ENCODE measurements around the gene RFXANK. TPM values are rescaled to one million over a fixed set of nuclear protein-coding genes. Genes with fewer than 3 reads are reported as not detected.

The RFXANK gene
- total and polyA plus RNA-seq, 9 of the 15 experiments (the other 6 are each of a cell fraction or from before 2014, with no cell fraction given): 68.6 to 181 (median 150) TPM

DNA sequence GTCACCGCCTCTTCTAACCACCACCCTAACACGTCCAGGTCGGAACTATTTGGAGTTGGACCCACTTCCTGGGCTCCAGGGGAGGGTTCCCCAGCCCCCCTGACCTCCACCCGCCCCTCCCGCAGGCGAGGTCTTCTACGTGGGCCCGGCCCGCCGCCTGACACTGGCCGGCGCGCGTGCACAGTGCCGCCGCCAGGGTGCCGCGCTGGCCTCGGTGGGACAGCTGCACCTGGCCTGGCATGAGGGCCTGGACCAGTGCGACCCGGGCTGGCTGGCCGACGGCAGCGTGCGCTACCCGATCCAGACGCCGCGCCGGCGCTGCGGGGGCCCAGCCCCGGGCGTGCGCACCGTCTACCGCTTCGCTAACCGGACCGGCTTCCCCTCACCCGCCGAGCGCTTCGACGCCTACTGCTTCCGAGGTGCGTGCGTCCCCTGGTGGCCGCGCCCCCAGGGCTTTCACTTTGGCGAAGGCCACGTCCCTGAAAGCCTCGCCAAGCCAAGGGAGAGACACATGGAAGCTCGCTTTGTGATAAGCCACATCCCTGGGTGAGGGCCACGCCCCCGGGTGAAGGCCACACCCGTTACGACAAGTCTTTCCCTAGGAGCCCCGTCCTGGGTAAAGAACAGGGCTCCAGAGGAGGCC, 32.9 kb downstream of the RFXANK start (continued):
- TF ChIP-seq ZNF3 (CRISPR knock-in tag; IDR thresholded peaks at IDR 0.05): no peak
- no peak for TF ChIP-seq ZFPM2 (CRISPR knock-in tag; IDR thresholded peaks at IDR 0.05)
- TF ChIP-seq E2F3 (CRISPR knock-in tag; IDR thresholded peaks at IDR 0.05): no peak
- TF ChIP-seq JUND (IDR thresholded peaks at IDR 0.05; ENCODE audit: borderline replicate concordance, low read depth, low read length): peak; percentile 63; the same call in 1 of the 2 replicates
- no peak; the same call in 2 of the 3 replicates for TF ChIP-seq JUND (tag; IDR thresholded peaks at IDR 0.05; ENCODE audit: borderline replicate concordance, low read depth, low read length)
- TF ChIP-seq, protein P1, sequence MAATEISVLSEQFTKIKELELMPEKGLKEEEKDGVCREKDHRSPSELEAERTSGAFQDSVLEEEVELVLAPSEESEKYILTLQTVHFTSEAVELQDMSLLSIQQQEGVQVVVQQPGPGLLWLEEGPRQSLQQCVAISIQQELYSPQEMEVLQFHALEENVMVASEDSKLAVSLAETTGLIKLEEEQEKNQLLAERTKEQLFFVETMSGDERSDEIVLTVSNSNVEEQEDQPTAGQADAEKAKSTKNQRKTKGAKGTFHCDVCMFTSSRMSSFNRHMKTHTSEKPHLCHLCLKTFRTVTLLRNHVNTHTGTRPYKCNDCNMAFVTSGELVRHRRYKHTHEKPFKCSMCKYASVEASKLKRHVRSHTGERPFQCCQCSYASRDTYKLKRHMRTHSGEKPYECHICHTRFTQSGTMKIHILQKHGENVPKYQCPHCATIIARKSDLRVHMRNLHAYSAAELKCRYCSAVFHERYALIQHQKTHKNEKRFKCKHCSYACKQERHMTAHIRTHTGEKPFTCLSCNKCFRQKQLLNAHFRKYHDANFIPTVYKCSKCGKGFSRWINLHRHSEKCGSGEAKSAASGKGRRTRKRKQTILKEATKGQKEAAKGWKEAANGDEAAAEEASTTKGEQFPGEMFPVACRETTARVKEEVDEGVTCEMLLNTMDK (IDR thresholded peaks at IDR 0.05; ENCODE audit: borderline replicate concordance, insufficient read depth, low read depth, low read length, poor library complexity, severe bottlenecking): peak; percentile 95
- TF ChIP-seq ZC3H11A (IDR thresholded peaks at IDR 0.05; ENCODE audit: low read depth, low read length): no peak
- TF ChIP-seq, protein P2, sequence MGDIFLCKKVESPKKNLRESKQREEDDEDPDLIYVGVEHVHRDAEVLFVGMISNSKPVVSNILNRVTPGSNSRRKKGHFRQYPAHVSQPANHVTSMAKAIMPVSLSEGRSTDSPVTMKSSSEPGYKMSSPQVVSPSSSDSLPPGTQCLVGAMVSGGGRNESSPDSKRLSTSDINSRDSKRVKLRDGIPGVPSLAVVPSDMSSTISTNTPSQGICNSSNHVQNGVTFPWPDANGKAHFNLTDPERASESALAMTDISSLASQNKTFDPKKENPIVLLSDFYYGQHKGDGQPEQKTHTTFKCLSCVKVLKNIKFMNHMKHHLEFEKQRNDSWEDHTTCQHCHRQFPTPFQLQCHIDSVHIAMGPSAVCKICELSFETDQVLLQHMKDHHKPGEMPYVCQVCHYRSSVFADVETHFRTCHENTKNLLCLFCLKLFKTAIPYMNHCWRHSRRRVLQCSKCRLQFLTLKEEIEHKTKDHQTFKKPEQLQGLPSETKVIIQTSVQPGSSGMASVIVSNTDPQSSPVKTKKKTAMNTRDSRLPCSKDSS (IDR thresholded peaks at IDR 0.05; ENCODE audit: low read depth, partially characterized antibody): no peak
- TF ChIP-seq ZBTB7A (IDR thresholded peaks at IDR 0.05; ENCODE audit: borderline replicate concordance, control insufficient read depth, low read depth, low read length): peak; percentile 42; the same call in 1 of the 2 replicates
- no peak for TF ChIP-seq HMG20A (CRISPR knock-in tag; conservative IDR thresholded peaks at IDR 0.05)
- TF ChIP-seq, protein P3, sequence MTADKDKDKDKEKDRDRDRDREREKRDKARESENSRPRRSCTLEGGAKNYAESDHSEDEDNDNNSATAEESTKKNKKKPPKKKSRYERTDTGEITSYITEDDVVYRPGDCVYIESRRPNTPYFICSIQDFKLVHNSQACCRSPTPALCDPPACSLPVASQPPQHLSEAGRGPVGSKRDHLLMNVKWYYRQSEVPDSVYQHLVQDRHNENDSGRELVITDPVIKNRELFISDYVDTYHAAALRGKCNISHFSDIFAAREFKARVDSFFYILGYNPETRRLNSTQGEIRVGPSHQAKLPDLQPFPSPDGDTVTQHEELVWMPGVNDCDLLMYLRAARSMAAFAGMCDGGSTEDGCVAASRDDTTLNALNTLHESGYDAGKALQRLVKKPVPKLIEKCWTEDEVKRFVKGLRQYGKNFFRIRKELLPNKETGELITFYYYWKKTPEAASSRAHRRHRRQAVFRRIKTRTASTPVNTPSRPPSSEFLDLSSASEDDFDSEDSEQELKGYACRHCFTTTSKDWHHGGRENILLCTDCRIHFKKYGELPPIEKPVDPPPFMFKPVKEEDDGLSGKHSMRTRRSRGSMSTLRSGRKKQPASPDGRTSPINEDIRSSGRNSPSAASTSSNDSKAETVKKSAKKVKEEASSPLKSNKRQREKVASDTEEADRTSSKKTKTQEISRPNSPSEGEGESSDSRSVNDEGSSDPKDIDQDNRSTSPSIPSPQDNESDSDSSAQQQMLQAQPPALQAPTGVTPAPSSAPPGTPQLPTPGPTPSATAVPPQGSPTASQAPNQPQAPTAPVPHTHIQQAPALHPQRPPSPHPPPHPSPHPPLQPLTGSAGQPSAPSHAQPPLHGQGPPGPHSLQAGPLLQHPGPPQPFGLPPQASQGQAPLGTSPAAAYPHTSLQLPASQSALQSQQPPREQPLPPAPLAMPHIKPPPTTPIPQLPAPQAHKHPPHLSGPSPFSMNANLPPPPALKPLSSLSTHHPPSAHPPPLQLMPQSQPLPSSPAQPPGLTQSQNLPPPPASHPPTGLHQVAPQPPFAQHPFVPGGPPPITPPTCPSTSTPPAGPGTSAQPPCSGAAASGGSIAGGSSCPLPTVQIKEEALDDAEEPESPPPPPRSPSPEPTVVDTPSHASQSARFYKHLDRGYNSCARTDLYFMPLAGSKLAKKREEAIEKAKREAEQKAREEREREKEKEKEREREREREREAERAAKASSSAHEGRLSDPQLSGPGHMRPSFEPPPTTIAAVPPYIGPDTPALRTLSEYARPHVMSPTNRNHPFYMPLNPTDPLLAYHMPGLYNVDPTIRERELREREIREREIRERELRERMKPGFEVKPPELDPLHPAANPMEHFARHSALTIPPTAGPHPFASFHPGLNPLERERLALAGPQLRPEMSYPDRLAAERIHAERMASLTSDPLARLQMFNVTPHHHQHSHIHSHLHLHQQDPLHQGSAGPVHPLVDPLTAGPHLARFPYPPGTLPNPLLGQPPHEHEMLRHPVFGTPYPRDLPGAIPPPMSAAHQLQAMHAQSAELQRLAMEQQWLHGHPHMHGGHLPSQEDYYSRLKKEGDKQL (CRISPR knock-in tag; IDR thresholded peaks at IDR 0.05; ENCODE audit: borderline replicate concordance): peak; percentile 99
- TF ChIP-seq TRIM24 (IDR thresholded peaks at IDR 0.05): peak in 1 of 2 experiments; percentile 60; a peak in 2 of 4 replicates
- peak; percentile 87 for TF ChIP-seq POLR2G (IDR thresholded peaks at IDR 0.05; ENCODE audit: low read depth, low read length)
- TF ChIP-seq, protein P4, sequence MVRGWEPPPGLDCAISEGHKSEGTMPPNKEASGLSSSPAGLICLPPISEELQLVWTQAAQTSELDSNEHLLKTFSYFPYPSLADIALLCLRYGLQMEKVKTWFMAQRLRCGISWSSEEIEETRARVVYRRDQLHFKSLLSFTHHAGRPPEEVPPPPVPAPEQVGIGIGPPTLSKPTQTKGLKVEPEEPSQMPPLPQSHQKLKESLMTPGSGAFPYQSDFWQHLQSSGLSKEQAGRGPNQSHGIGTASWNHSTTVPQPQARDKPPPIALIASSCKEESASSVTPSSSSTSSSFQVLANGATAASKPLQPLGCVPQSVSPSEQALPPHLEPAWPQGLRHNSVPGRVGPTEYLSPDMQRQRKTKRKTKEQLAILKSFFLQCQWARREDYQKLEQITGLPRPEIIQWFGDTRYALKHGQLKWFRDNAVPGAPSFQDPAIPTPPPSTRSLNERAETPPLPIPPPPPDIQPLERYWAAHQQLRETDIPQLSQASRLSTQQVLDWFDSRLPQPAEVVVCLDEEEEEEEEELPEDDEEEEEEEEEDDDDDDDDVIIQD (CRISPR knock-in tag; IDR thresholded peaks at IDR 0.05): no peak
- TF ChIP-seq CEBPB (tag; IDR thresholded peaks at IDR 0.05): no peak

All from K562 (cell line).